Colon (tissue), 2 donors: ENCODE data around the gene CBX5.

Experiments used
- FAIRE-seq: peaks from 2 replicates; lab custom pipeline; 2012; peaks lifted over from hg19 to GRCh38; lab: Jason Lieb, UNC
- donor health status: control.
- donor health status: control.

The CBX5 gene

DNA sequence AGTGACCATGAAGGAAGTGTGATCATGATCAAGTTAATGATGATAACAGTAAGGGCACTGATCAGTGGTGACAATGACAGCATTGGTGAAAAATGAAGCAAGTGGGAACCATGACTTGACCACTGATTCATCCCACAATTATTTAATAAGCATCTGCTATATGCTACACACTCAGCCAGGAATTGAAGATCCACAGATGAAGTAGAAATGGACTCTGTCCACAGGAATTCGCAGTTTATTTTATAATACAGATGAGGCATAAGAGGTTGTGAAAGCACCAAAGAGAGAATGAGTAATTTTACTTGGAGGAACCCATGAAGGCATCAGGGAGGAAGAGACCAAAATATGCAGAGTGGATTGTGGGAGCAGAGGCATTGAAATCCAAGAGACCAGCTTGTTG is 57.3 kb downstream of the CBX5 start:
- FAIRE-seq, result no peak

DNA sequence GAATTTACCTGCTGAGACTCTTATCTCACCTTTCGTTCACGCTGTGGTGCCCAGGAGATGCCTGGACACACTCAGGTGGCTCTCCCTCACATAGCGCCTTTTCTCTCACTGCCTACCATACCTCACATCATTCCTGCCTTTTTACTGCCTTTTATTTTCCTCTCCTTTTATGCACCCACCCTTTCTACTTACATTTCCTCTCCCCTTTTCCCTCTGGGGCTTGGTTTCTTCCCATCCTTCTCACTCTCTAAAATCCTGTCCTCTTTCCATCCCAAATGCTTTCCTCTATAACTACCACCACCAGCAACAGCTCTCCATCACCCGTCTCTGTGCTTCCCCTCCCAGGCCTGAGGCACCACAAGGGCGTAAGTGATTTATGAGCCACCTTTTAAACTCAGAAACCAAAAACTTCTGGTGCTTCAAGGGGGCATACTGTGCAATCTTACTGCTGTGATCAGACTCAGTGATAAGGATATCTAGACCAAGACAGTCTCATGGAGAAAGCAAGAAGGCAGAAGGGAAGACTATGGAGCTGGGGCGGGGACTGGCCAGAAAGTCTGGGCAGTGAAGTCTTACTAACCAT is 58.4 kb downstream of the CBX5 start:
- FAIRE-seq, result no peak

DNA sequence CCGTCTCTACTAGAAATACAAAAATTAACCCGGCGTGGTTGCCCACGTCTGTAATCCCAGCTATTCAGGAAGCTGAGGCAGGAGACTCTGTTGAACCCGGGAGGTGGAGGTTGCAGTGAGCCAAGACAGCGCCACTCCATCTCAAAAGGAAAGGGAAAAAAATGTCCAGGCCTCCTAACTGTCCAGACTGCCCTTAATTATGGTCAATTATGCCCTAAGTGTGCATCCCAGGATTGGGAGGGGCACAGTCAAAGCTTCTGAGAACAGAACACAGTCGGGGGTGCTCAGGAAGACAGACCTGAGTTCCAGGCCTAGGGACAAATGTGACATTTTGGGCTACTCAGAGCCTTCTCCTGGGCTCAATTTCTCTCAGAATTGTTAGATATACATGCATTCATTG is 59.4 kb downstream of the CBX5 start:
- FAIRE-seq, result no peak

DNA sequence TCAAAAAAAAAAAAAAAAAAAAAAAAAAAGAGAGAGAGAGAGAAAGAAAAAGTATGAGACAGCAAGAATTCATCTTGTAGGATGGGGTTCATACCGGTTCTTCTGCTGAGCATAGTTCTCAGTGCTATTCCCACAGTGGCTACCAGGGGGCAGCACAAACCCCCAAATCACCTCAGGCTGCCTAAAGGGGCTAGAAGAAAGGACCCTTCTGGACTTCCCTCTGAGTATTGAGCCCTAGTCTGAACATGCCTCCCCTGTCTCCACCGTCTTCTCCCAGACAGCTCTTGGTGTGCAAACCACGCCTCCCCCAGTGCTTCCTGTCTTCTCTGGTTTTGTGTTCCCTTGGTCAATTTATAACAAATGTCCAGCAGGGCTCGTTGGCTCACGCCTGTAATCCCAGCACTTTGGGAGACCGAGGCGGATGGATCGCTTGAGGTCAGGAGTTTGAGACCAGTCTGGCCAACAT is 59.8 kb downstream of the CBX5 start:
- no peak for FAIRE-seq

DNA sequence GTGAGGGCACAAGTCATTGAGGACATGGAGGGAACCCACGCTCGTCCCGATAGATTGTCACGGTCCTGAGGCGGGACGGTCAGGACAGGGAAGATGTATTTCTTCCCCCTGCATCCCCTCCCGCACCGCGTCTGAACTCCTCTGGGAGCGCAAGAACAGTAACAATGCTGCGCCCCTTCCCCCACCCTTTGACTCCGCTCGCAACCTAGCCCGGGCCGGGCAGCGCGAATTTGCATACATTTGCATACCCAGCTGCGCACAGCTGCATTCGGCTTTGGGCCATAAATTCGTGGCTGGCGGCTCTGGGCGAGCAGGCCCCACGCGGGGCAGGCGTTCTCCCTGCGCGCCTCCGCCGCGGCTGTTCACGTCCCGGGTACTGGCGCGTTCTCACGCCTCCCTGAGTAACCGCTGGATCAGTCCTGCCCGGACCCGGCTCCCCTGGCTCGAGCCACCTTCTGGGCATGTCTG is 62.1 kb downstream of the CBX5 start:
- no peak for FAIRE-seq

DNA sequence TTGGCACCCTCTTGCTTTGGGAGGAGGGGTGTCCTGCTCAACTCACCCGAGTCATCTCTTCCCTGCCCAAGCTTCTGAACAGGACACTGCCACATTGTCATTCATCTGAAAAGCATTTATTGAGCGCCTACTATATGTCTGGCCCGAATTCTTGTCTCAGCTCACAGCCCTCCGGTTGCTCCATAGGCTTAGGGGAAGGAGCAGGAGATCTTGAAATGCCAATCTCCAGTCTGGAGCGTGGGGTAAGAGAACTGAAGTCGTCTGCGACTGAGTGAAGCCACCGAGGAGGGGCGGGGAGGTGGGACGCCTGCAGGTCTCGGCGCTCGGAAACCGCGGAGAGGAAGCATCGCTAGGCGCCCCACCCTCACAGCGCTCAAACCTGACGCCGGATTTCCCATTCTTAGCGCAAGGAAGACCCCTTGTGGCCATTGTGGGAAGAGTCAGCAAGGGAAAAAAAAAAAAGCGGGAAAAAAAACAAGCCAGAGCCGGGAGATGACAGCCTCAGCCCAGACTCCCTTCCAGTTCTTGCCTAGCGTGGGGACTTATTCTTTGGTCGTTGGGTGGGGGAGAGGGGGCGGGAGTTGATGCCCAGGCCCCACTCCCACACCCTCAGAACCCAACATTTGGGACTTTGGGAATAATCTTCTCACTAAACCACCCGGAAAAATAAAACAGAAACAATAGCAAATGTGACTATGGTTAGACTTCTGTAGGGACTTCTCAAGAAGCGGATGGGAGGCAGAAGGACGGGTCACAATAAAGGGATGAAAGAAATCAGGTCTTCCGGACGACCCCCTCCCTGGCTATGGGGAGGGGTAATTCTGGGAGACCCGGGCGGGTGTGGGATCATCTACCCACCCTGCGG is 62.9 kb downstream of the CBX5 start:
- no peak for FAIRE-seq

DNA sequence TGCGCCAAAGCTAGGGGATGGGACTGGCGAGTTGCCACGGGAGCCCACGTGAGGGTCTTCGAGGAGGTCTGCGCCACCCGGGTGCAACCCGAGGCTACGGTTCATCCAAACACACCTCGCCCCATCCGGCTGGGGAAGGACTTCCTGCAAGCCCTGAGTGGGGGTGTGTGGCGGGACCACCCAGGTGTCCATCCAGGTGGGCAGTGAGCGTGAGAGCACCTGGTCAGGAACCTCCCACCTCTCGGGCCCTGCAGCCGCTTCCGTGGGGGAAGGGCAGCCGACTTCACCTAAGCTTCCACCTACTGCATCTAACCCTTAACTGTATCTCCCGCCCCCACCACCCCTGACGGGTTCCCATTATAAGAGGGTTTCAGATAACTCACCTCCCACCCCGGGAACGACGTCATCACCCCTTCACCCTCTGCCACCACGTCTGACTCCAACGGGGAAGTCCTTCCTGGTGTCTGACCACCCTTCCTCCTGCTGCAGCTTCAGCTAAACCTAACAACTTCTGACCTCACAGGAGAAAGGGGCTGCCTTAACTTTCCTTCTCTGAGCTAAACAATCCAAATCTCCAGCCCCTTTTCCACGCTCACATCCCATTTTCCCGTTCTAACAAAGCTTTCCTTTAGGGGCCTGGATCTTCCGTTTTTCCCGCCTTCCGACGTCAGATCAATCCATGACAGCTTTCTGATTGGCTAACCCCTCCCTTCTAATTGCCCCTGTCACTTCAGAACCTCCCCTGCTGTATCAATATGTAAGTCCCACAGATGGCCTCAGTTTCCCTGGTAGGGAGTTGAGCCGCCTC is 63.7 kb downstream of the CBX5 start:
- FAIRE-seq, result no peak

DNA sequence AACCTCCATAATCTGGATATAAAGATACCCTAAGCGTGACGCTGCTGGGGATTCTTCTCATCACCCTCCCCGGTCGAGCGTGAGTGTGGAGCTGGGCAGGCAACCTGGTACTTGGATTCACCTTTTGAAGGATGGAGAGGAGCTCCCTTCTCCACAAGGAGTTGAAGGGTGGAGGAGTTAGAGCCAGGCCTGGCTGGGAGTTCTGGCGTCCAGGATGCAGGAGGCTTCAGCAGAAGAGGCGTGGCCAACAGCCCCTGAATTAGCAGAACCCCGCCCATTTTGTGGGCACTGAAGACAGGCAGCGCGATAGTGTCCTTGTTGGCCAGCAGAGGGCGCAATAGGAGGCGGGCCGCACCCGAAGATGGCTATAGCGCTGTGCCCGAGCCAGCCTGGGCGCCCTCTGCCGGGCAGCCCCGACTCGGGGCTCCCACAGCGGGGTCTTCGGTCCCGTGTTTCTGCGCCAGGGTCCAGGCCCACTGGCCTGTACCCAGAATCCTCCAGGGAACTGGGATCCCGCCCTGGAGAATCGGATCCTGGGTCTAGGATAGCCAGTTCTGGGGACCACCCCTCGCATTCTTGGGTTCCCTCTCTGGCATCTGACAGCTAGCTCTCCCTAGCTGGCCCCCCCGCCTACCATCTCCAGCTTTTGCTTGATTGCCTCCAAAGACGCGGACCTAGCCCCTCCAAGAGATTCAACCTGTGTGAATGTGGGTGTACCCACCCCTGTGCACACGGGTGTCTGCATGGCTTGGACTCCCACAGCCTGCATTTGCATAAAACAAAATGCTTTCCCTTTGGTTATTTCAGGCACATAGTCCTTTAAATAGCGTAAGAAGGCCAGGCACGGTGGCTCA is 65.1 kb downstream of the CBX5 start:
- FAIRE-seq, result no peak

DNA sequence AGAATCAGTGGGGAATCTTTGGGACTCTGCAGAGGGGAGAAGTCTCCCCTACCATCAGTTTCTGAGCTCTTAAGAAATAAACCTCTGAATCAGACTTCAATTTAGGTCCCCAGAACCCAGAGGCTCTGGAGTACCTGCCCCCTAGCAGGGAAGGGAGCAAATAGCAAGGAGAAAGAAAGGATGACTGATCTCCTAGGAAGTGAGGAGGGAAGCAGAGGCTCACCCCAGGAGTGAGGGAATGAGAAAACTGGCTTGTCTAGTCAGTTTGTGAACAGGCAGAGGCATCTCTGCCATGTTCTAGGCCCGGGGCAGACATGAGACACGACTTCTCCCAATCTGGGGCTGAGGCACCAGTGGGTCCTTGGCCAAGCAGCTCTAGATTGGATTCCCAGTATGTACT is 66.8 kb downstream of the CBX5 start:
- no peak for FAIRE-seq

DNA sequence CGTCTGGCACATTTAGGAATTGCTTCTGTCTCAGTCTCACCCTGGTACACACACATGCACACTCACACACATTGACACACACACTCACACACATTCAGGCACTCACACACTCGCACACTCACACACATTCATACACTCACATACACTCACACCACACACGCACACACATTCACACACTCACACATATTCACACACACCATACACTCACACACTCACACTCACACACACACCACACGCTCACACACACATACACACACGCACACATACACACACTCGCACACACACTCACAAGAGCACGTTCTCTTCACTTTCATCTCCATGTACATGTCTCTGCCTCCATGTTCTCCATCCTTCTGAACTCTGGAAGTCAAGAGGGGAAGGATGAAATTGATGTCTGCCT is 68.0 kb downstream of the CBX5 start:
- FAIRE-seq, result no peak

DNA sequence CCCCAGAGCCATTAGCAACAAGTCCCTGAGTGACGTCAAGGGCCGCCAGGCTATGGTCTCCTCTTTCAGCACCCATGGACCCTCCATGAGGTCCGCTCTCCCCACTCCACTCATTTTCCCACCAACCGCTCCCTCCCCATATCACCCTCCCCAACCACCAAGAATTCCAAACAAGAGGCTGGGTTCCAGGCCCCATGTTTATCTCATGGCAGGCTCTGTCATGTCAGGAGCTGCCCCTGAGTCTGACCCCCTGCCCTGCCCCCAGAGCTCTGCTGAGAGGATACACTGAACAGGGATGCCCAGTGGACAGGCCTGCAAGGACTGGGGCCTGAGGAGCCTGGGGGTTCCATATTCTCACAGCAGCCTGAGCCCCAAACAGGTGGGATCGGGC is 69.5 kb downstream of the CBX5 start:
- no peak for FAIRE-seq

DNA sequence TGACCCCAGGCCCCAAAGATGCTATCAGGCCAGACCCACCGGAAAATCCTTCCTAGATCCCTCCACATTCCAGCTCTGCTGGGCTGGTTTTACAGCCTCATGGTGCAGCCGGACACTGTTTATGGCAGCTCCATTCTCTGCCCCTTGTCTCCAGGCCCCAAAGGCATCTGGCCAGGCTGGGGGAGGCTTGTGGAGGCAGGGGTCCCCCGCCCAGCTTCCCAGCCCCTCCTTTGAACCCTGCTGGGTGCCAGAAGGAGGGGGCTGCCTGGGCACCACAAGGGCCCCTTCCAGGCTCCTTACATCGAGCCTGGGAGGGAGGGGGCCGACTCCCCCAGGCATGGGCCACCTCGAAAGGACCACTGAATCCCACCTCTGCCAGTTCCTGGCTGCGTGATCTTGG is 71.3 kb downstream of the CBX5 start:
- FAIRE-seq, result no peak

DNA sequence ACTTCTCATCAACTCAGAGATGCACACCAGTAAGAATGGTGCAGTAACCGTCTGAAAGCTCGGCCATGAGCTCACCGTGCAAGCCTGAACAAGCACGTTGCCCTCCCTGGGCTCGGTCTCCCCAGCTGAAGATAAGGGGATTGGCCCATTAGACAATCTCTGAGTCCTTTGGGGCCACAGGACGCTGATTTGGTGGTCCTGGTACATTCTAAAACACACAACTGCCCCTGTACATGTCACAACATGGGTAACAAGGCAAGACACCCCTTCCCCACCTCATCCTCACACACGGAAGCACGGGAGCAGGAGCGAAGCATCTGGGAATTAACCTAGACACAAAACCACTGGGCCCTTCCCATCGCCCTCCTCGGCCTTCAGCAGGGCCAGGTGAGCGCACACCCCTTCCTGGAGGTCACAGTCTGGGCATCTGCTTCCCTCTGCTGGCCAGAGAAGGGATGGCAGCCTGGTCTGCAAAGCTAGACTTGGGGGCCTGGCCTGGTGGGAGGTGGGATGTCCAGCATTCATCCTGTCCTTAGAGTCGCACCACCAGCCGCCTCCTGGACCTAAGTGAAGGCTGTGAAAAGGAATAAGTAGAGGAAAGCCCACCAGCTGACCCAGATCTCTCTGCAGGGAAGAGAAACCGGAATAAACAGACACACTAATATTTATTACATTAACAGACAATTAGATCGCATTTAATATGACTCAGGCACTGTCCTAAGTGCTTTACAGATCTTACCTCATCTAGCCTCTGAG is 72.2 kb downstream of the CBX5 start:
- no peak for FAIRE-seq

DNA sequence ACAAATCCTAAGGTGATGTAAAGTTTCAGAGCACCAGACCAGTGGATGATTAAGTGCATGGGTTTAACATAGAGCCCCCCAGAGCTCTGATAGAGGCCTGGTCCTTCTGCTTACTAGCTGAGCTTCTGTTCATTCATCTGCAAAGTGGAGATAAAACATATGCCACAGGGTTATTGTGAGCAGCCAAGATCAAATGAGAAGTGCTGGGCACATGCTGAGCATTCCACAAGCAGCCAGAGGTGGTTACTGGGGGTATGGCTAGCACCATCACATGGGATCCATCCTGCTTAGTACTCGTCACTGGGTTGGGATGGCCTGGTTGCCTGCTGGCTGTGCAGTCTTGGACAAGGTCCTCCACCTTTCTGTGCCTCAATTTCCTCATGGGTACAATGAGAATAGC is 73.1 kb downstream of the CBX5 start:
- FAIRE-seq, result no peak

DNA sequence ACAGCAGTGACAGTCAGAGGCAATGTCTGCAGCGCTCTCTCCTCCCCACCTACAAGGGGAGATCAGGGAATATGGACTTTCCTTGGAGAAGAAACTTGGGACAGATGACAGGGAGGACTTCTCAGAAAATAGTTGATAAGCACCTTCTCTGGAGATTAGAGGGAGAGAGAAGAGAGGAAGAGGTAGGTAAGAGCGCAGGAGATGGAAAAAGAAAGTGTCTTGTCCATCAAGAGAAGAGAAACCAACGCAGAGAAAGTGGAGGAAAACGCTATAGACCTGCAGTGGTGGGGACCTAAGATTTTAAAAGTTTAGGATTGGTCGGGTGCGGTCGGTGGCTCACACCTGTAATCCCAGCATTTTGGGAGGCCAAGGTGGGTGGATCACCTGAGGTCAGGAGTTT is 75.6 kb downstream of the CBX5 start:
- no peak for FAIRE-seq

DNA sequence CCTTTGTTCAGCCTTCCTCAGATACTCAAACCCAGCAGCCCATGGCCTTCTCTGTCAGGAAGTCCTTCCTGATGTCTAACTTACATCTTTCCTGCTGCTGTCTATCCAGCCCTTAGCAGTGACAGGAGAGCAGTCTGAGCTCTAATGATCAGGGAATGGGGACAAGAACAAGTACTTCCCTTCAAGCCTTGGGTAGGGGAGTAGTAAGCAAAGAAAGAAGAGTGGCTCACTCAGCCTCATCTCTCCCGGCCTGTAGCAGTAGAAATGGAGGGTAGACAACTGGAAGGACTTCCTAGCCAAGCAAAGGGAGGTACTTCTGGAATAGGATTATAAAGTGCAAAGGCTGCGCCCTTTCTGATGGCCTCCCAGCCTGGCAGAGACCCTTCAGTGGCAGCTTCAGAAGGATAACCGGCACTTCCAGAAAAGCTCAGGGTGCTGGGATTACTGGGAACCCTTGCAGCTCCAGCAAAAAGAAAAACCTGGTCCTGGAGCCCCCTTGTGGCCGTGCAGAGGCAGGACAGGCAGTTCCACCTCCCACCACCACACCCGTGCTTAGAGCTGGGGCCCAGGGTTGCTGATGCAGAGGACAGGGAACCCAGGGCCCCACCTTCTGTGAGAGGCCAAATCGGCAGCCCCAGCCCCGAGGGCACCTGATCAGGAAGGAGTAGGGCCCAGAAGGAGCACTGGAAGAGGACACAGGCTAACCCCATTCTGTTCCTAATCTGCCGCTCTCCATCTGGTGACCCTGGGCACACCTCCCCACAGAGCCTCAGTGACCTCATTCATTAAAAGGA is 78.7 kb downstream of the CBX5 start:
- no peak for FAIRE-seq

DNA sequence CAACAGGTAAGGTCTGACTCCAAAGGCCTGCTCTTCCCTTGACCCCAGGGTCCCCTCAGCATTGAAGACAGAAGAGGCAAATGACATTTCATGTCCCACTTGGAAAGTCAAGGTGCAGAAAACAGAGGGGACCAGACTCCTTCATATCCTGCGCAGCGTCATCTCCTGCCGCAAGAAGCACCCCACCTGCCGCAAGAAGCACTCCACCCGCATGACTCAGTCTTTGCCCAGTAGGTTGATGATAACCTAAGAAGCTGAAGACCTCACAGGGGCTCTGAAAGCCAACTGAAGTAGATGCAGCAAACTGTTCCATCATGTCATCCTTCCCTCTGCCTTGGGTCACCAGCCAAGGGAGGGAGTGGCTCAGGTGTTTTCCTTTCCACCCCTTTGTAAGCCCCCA is 79.5 kb downstream of the CBX5 start:
- no peak for FAIRE-seq

DNA sequence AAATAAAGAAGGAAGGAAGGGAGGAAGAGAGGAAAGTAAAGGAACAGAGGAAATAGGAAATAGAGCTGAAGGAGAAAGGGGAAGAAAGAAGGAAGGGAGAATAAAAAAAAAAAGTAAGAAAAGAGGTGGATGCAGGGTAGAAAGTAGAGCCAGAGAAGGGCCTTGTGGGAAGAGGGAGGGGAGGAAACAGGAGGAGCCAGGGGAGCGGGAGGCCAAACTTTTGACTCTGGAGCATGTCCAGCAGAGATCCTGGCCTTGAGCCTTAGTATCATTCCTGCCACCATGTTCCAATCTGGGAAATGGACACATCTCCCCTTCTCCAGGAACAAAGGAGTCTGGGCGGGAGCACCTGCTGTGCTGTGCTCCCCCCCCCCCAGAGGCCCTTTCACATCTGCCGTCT is 80.0 kb downstream of the CBX5 start:
- FAIRE-seq, result no peak

DNA sequence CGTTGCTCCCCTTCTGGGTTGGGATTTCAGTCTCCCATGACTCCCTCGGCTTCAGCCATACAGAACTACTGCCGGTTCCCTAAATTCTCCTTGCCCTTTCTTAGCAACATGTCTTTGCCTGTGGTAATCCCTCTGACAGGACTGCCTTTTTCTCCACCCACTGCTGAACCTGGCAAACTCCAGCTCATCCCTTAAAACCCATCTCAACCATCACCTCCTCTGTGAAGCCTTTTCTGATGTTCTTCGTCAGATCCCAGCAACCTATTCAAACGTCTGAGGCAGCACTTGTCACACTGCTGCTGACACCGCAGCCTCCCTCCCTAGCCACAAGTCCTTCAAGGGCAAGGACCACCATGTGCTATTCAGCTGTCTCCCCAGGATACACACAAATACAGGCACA is 80.9 kb downstream of the CBX5 start:
- no peak for FAIRE-seq

DNA sequence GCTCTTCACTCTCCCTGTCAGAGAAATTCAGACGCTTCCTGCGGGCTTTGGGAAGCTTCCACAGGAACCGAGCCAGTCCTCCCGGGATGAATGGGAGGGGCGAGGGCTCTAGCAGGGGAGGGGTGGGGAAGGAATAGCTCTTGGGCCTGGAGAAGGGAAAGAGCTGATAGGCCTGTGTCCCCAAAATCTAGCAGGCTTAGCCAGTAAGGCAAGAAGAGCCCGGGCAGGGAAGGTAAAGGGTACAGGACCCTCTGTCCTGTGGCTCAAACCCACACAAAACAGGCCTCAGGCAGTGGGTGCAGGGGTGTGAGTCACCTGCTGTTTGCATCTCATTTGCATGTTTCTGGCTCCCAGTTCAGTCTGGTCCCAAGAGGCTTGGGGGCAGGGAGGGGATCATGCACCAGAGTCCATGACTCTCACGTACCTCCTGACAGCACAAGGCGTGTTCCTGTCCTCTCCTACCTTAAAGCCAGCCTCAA is 82.5 kb downstream of the CBX5 start:
- FAIRE-seq, result no peak
